GM18909 (cell line): ENCODE data around the gene SRPK3.
"Not testable (repeated sequence)": the region's sequence is repeated elsewhere in the genome, so short reads cannot be mapped to it uniquely, and the experiment has no call there.

Source experiments
- ATAC-seq: cut with Tn5 transposase; IDR thresholded peaks from one replicate; pipeline ENCODE4 v1.9.1; 2021; ENCODE audit warnings: mild to moderate bottlenecking; ENCODE audit not compliant: unreplicated experiment, poor library complexity

The SRPK3 gene

DNA sequence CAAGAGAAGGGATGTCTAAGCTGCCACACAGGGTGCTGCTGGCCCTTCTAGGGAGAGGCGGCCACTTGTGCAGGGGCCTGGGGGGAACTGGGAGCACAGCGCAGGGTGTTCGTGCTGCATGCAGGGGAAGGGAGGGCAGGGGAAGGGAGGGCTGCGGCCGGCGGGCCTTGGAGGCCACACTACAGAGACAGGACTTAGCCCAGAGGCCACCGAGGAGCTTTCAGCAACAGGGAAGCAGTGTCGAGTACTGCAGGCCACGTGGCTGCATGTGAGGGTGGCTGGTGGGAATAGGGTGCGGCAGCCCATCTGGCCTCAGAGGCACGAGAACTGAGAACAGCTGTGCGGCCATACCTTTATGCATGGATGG is 35.8 kb upstream of the SRPK3 start:
- not testable (repeated sequence) for ATAC-seq

DNA sequence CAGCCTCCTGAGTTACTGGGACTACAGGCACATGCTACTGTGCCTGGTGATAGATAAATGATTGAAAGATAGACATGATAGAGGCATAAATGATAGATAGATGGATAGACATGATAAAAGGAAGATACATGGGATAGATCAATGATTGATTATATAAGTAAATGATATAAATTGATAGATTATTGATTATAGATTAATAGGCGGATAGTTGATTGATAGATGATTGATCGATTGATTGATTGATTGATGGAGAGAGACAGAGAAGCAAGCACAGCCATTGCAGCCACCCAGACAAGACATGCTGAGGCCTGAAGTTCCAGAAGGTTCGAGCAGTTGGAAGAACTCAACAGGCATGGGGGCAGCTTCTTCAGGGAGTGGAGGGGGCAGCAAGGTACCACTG is 34.5 kb upstream of the SRPK3 start:
- no peak for ATAC-seq

DNA sequence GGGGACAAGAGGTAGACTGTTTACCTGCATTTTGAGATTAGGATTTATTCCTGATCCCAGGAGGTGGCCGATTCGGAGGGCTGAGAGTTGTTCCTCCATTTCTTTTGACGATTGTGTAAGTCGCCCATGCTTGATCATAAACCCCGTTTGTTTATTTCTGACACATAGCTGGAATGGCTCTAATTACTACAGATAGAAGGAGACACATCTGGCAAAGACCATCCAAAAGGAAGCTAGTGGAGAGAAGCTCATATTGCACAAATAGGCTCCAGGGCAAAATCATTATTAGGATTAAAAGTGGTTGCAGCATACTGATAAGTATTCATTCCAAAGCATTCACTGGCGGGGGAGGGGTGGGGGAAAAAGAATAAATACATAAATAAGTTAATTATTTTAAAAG is 33.9 kb upstream of the SRPK3 start:
- ATAC-seq: not testable (repeated sequence)

DNA sequence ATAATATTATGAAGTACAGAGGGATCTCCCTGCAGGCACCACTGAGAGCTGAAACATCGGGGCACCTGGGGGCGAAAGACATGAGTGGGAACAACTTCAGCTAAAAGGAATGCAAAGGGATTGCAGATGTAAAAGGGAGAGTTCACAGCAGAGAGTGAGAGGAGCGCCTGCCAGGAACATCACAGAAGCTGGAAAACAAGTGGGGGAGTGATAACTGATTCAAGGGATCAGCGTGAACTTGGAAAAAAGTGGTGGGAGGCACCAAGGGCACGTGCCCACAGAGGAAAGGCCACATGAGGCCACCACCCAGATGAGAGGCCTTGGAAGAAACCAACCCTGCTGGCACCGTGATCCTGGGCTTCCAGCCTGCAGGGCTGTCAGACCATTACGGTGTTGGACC is 31.8 kb upstream of the SRPK3 start:
- not testable (repeated sequence) for ATAC-seq

DNA sequence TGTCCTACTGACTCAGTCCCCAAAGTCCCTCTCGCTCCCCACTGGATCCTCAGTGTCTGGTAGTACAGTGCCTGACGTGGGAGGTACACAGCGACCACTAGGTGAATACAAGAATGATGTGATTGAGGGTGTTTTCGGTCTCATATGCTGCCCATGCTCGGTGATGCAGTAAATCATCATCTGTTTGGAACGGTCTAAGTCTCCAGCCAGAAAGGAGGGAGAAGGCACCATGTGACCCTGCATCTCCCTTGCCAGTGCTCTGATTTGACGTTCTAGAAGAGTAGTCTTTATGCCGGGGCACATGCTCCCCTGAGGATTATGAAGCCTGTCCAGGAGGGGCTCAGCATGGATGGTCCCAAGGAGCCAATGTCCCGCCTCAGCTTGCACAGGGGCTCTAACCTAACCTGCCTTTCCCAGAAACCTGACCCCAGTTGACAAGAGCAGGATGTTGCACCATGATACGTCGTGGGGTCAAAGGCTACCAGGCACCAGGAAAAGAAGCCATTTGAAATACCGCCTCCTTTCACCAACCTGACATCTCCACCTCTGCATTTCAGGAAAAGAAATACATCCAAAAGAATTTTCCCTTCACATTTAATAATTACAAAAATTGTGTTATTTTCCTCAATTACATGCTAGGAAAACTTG is 30.6 kb upstream of the SRPK3 start:
- ATAC-seq: no peak

DNA sequence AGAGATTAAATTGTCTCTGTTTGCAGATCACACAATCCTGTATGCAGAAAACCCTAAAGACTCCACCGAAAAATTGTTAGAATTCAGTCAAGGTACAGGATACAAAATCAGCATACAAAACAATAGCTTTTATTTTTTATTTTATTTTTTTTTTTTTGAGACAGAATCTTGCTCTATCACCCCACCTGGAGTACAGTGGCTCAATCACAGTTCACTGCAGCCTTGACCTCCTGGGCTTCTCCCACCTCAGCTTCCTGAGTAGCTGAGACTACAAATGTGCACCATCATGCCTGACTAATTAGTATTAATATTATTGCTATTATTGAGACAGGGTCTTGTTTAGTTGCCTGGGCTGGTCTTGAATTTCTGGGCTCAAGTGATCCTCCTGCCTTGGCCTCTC is 25.7 kb upstream of the SRPK3 start:
- ATAC-seq: no peak

DNA sequence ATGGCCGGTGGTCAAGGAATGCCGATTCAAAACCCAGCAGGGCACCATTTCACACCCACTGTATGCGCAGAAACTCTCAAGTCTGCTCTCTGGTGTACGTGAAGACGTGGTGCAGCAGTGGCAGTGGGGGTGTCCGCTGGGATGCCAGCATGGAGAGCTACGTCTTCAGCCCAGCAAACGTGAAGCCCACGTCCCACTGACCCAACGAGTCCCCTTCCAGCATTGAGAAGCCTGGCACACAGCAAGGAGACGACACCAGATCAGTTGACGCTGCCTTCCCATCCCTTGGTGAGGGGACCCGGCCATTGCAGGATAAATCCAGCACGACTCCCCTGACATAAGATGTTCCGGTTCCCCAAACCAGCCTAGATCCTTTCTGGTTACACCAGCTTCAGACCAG is 19.0 kb upstream of the SRPK3 start:
- no peak for ATAC-seq

DNA sequence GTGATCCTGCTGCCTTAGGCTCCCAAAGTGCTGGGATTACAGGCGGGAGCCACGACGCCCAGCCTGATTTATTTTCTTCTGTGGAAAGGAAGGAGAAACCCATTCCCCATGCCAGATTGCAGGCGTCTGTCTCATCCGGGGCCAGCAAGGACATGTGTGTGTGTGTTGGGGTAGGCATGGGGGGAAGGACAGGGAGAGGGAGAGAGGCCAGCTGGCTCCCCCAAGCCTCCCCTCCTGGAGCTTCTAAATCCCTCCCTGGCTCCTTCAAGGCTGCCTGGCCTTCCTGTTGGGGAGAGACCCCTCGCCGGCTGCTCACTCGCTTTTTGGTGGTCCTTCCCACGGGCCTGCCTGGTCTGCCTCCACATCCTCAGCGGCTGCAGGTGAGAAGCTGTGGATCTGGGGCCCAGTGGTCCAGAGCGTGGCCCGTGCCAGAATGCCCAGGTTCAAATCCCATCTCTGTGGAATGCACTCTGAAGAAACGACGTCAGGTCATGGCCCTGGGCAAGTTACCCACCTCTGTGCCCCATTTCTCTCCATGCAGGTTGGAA is 18.1 kb upstream of the SRPK3 start:
- no peak for ATAC-seq

DNA sequence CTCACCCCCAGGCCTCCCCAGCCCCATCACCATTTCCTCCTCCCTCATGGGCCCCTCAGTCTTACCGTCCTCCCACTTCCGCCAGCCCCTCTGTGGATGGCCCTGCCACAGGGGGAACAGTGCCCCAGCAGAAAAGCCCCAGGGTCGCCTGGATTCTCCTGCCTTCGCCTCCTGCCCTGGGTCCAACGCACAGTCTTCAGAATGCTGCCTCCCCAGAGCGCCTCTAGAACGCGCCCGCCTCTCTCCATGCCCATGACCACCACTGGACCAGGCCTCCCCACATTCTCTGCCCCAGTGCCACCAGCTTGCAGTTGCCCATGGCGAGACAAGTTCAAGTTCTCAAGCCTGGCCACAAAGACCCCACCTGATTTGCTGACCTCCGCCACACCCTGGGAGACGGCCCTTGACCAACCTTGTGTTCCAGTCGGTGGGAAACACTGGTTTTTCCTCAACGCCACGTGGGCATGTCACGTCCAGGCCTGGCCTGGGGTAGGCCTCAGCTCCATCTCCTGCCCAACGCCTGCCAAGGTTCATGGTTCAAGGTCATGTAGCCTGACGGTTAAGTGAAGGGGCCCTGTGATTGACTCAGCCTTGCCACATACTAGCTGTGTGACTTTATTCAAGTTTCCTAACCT is 17.4 kb upstream of the SRPK3 start:
- ATAC-seq: no peak

DNA sequence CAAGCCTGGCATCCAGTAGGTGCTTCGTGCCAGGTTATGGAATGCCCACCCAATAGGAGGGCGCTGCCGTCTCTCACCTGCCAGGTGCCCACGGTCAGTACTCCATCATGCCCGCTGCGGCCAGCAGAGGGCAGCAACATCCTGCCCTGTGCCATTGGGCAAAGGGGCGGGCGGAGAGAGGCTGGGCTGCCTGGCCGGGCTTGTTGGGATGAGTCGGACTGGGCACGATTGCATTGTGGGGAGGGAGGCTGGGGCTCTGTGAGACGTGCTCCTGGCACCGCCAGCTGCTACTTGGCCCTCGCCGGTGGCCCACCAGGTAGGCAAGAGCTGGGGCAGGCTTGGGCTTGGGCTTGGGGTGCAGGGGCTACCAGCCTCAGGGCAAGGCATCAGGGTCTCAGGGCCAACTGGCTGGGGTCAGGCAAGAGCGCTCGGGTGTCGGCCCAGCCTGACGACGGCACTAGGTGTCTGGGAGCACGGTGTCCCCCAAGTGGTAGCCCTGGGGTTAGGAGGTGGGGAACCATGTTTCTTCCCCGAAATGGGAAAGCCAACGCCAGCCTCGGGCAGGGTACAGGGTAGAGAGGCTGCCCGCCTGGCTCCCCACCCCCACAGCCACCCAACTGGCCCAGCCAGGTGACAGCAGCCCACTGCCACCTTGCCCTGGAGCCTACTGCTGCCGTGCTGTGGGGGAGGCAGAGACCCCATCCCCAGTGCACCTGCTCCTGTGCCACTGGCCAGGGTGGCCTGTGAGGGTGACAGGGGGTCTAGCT is 16.7 kb upstream of the SRPK3 start, which contains the start of gene PLXNB3:
Gene PLXNB3 (plus strand): TSS at position 261 of the 767 bp plus-strand sequence. CDS start 1,287 bp downstream, outside the sequence.
- peak; percentile 69 for ATAC-seq

DNA sequence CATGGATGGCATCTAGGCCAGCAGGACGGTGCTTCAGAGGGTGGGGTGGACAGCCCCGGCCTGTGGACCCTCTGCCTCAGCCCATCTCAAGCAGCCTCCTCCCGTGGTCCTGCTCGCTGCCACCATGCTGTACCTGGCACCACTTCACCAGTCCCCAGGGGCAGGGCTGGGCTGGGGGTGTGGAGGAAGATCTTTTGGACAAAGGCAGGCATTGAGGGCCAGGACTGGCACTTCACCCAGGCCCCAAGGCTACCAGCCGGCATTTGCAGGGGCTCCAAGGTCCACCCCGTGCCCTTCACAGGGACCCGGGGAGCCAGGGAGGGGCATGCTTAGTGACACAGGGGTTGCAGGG is 16.1 kb upstream of the SRPK3 start:
- ATAC-seq: no peak

DNA sequence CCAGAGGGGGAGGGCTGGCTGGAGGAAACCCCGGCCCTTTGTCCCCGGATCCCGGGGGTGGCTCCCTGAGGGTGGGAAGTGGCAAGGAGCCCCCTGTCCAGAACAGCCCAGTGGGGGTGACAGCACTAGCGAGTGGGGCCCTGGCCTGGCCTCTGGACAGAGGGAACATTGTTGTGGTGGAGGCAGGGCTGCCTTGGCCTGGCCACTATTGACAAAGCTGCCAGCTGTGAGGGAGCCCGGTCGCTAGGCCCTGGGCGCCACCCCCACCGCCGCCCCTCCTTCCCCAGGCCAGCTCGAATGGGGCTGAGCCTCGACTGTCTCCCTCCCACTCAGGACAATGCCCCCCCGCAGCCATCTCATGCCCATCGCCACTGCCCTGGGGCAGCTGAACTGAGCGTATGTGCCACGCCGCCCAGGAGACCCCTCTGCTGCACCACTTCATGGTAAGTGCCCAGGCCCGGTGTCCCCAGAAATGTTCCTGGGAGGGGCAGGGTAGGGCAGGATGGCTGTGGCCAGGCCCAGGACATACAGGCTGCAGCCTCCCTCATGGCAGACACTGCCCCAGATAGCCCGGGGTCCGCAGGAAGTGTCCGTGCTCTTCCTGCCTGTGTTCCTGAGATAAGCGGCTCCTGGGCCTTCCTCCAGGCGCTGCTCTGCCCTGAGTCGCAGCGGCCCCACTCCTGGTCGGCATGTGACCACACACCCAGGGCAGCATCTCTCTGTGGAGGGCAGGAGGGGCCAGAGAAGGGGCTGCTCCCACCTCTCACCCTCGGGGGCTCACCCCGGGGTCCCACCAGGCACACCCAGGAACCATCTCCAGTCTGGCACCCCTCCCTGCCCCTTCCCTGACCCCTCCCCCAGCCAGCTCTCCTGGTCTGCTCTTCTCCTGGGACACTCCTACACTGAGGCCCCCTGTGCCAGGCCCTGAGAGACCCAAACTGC is 15.4 kb upstream of the SRPK3 start:
- ATAC-seq: no peak

DNA sequence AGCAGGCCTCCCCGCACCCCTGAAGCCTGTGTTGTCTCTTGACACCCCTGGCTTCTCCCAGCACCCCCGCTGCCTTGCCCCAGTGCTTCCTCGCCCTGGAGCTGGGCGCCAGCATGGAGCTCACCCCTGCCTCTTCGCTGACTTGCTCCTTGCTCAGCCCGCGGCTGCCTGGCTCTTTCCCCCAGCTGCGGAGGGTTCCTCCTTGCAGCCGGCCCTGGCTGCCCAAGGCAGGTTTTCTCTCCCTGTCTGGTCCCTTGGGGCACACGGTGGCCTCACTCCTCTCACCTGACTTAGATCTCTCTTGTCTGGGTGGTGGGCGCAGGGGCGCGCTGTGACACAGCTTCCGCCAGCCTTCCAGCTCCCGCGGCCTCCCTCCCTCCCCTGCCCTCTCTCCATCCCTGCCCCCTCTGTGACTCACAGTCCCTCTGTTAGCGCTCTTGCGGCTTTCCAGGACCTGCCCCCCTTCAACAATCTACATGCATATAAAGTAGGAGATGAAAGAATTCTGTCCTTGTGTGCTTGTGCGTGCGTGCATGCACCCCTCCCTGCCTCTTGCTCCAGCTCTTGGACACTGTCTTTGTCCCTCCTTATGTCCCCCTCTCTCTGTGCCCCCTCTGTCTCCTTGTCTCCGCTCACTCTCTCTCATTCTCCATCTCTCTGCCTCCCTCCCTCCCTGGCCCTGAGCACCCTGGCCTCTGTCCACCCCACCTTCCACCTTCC is 14.6 kb upstream of the SRPK3 start:
- no peak for ATAC-seq

DNA sequence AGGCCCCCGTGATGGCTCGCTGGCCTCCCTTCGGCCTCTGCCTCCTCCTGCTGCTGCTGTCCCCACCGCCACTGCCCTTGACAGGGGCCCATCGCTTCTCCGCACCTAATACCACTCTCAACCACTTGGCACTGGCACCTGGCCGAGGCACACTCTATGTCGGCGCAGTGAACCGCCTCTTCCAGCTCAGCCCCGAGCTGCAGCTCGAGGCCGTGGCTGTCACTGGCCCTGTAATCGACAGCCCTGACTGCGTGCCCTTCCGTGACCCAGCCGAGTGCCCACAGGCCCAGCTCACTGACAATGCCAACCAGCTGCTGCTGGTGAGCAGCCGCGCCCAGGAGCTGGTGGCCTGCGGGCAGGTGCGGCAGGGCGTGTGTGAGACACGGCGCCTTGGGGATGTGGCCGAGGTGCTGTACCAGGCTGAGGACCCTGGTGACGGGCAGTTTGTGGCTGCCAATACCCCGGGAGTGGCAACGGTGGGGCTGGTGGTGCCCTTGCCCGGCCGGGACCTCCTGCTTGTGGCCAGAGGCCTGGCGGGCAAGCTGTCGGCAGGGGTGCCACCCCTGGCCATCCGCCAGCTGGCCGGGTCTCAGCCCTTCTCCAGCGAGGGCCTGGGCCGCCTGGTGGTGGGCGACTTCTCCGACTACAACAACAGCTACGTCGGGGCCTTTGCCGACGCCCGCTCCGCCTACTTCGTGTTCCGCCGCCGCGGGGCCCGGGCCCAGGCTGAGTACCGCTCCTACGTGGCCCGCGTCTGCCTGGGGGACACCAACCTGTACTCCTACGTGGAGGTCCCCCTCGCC is 13.8 kb upstream of the SRPK3 start:
- ATAC-seq: no peak

DNA sequence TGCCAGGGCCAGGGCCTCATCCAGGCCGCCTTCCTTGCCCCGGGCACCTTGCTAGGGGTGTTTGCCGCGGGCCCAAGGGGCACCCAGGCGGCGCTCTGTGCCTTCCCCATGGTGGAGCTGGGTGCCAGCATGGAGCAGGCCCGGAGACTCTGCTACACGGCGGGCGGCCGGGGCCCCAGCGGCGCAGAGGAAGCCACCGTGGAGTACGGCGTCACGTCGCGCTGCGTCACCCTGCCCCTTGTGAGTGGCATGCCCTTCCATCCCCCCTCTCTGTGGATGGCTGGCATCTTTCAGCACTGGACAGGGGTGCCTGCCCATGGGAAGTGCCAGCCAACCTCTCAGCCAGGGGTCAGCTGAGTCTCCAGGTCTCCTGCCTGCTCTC is 13.2 kb upstream of the SRPK3 start:
- no peak for ATAC-seq

DNA sequence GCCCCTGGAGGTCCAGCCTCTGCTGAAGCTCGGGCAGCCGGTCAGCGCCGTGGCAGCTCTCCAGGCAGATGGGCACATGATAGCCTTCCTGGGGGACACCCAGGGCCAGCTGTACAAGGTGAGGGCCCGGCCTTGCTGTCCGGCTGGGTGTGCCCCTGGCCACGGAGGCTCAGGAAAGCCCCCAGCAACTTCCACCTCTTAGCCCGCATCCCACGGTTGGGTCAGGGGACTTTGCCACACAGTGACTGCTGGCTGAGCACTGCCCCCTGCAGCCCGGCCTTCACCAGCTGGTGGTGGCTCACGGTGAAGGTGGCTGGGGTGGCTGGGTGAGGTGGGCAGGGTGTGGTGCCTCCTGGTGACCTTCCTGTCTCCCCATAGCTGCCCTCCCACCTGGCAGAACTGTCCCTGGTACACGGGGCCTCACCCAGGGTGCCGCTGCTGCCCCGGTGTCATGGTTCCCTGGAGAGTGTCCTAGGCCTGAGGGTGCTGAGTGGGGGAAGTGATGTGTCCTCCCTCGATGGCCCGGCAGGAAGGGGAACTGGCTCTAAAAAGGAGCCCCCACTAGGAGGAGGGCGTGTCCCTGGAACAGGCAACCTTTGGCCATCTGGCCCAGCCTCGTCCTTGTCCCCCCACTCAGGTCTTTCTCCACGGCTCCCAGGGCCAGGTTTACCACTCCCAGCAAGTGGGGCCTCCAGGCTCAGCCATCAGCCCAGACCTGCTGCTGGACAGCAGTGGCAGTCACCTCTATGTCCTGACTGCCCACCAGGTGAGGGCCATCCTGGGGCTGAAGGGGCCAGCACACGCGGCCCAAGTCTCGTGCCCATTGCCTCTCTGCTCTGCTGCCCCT is 12.3 kb upstream of the SRPK3 start:
- ATAC-seq: no peak

DNA sequence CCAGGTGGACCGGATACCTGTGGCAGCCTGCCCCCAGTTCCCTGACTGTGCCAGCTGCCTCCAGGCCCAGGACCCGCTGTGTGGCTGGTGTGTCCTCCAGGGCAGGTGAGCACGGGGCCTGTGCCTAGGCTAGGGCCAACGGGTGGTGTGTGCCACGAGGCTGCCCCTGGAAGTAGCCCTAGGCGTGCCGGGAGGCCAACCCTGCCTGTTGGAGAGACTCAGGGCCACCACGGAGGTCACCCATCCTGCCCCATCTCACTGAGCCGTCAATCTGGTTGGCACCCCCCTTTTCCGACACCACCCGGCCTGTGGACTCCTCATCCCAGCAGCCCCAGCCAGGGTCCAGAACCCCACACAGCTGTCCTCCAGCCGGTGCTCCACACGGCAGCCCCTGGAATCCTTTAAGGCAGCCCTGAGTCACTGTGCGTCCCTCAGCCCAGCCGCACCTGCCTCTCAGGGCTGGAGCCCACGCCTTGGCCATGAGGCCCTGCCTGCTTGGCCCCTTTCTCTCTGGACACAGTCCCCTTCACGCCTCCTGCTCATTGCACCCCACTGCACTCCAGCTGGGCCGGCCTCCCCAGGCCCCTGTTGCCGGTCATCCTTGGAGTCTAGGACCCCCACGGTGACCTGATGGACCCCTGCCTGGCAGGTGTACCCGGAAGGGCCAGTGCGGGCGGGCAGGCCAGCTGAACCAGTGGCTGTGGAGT is 11.5 kb upstream of the SRPK3 start:
- no peak for ATAC-seq
